ENCODE measurements around the gene PXDC1. TPM values are rescaled to one million over a fixed set of nuclear protein-coding genes. Genes with fewer than 3 reads are reported as not detected.

PXDC1 gene
- total RNA-seq, 1 experiment from 2014 or later, result 6.3 TPM

GRCh38 chr6:3729603-3730344 lies 21.7 kb downstream of the PXDC1 start:
- Histone ChIP-seq H3K27me3 (ENCODE audit: insufficient read depth, low read length) (no peaks in the 10 kb centered on the region), H3K79me2 (ENCODE audit: insufficient read depth, low read length) (no peaks in the 10 kb centered on the region), H4K20me1 (ENCODE audit: insufficient read depth) (no peaks in the 10 kb centered on the region), H3K27ac (ENCODE audit: low read depth, low read length) (no peak overlapping the region), H3K9me3 (ENCODE audit: control insufficient read depth in 1 of 2, insufficient read depth in 1 of 2, low read depth in 1 of 2, low read length in 2 of 2) (no peaks in the 10 kb centered on the region; a peak in 1 of 4 replicates), H3K4me1 (ENCODE audit: control insufficient read depth in 1 of 2, insufficient read depth in 2 of 2, low read length in 2 of 2) (peaks cover 1% of the 10 kb centered on the region in 2 experiments; a peak in 2 of 4 replicates), H3K36me3 (ENCODE audit: control insufficient read depth in 1 of 2, insufficient read depth in 2 of 2, low read length in 2 of 2) (no peaks in the 10 kb centered on the region), H2AFZ (ENCODE audit: low read depth, low read length, poor library complexity, severe bottlenecking) (no peak overlapping the region), H3K9ac (ENCODE audit: low read length) (no peak overlapping the region), H3K4me3 (replicated peaks in 1 of 2; ENCODE audit: low read depth in 1 of 2, low read length in 2 of 2) (no peak overlapping the region), H3K4me2 (ENCODE audit: low read length) (no peak overlapping the region), H3K9me2 (ENCODE audit: insufficient read depth) (no peaks in the 10 kb centered on the region)
- ChIA-PET RAD21 (ENCODE audit: low non-redundant PET in 1 of 2, low total read pairs in 2 of 2, uncharacterized antibody in 2 of 2, unreplicated experiment in 2 of 2) (no interaction called here), CTCF (interaction anchor here (0.6 to 1.6 kb wide), 2 partner anchors 154 to 450 kb away, joined by 3 to 7 read pairs; no protein-coding TSS in a partner anchor), POLR2A (no interaction called here)
- BruUV-seq (replicated peaks), result no TSS peak
- intact Hi-C loops (cut with micrococcal nuclease), result loop anchor here (5.0 to 10.0 kb wide), 2 partner anchors 432 to 605 kb away; no protein-coding TSS in a partner anchor
- TF ChIP-seq JUND (IDR thresholded peaks at IDR 0.05) (no peak), EZH2phosphoT487 (IDR thresholded peaks at IDR 0.05; ENCODE audit: borderline replicate concordance) (no peak)
- DNase-seq (ENCODE audit: low read depth, low spot score) (no peak), ATAC-seq (no peak)

DNA sequence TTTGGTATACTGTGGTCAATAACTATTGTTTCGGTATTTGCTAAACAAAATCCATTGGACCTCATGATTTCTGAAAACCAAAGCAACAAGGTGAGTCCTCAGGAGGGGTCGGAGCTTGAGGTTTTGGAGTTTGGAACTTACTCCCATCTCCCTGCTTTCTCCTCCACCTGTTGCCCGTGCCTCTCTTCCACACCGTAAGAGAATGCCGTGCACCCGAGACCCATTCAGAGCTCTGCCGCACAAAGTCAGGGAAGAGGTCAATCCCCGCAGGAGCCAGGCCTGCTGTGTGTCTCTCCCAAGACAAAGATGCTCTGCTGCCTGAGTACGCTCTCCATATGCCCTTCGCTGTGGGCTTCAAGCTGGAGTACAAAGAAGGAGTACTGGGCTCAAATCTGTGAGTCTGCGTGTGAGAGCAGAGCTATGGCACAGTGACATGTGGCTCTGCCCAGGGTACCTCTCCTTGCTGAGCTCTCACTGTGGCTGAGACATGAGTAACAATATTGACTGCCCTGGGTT lies 23.9 kb downstream of the PXDC1 start:
- no peak for ATAC-seq

More for the DNA sequence above, 23.9 kb downstream of the PXDC1 start:
- ChIA-PET CTCF (no interaction called here), POLR2A (no interaction called here), RAD21 (ENCODE audit: low non-redundant PET in 1 of 2, low total read pairs in 2 of 2, uncharacterized antibody in 2 of 2, unreplicated experiment in 2 of 2) (no interaction called here)
- H3K27me3 ChIP-seq (ENCODE audit: insufficient read depth, low read length), result no peaks in the 10 kb centered on the region
- peaks cover 3 to 6% of the 10 kb centered on the region in 2 experiments; a peak in 3 of 4 replicates for H3K4me1 ChIP-seq (ENCODE audit: control insufficient read depth in 1 of 2, insufficient read depth in 2 of 2, low read length in 2 of 2)
- H3K9ac ChIP-seq (ENCODE audit: low read length), result no peak overlapping the region
- H2AFZ ChIP-seq (ENCODE audit: low read depth, low read length, poor library complexity, severe bottlenecking), result no peak overlapping the region
- no peak for DNase-seq (ENCODE audit: low read depth, low spot score)
- no peaks in the 10 kb centered on the region for H3K79me2 ChIP-seq (ENCODE audit: insufficient read depth, low read length)
- BruUV-seq (replicated peaks), result no TSS peak
- H4K20me1 ChIP-seq (ENCODE audit: insufficient read depth), result no peaks in the 10 kb centered on the region
- intact Hi-C loops (cut with micrococcal nuclease), result no loop called here
- H3K9me2 ChIP-seq (ENCODE audit: insufficient read depth), result no peaks in the 10 kb centered on the region
- no peak overlapping the region for H3K4me3 ChIP-seq (replicated peaks in 1 of 2; ENCODE audit: low read depth in 1 of 2, low read length in 2 of 2)
- H3K27ac ChIP-seq (ENCODE audit: low read depth, low read length), result no peak overlapping the region
- TF ChIP-seq ZBTB33 (IDR thresholded peaks at IDR 0.05; ENCODE audit: extremely low read depth, insufficient replicate concordance, low read length) (no peak), CBX3 (IDR thresholded peaks at IDR 0.05; ENCODE audit: low read depth) (no peak), EZH2phosphoT487 (IDR thresholded peaks at IDR 0.05; ENCODE audit: borderline replicate concordance) (no peak), JUND (IDR thresholded peaks at IDR 0.05) (no peak), FOSL1 (IDR thresholded peaks at IDR 0.05; ENCODE audit: low read depth) (no peak), TCF7L2 (IDR thresholded peaks at IDR 0.05; ENCODE audit: borderline replicate concordance, extremely low read depth, insufficient read depth, insufficient read length) (no peak)
- TF ChIP-seq, protein P1, sequence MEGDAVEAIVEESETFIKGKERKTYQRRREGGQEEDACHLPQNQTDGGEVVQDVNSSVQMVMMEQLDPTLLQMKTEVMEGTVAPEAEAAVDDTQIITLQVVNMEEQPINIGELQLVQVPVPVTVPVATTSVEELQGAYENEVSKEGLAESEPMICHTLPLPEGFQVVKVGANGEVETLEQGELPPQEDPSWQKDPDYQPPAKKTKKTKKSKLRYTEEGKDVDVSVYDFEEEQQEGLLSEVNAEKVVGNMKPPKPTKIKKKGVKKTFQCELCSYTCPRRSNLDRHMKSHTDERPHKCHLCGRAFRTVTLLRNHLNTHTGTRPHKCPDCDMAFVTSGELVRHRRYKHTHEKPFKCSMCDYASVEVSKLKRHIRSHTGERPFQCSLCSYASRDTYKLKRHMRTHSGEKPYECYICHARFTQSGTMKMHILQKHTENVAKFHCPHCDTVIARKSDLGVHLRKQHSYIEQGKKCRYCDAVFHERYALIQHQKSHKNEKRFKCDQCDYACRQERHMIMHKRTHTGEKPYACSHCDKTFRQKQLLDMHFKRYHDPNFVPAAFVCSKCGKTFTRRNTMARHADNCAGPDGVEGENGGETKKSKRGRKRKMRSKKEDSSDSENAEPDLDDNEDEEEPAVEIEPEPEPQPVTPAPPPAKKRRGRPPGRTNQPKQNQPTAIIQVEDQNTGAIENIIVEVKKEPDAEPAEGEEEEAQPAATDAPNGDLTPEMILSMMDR (IDR thresholded peaks at IDR 0.05 in 2 of 3, conservative IDR thresholded peaks at IDR 0.05 in 1 of 3; ENCODE audit: borderline replicate concordance in 1 of 3, insufficient read depth in 1 of 3, low read depth in 2 of 3, low read length in 2 of 3), result no peak
- no peaks in the 10 kb centered on the region for H3K36me3 ChIP-seq (ENCODE audit: control insufficient read depth in 1 of 2, insufficient read depth in 2 of 2, low read length in 2 of 2)
- no peaks in the 10 kb centered on the region for H3K9me3 ChIP-seq (ENCODE audit: control insufficient read depth in 1 of 2, insufficient read depth in 1 of 2, low read depth in 1 of 2, low read length in 2 of 2)
- H3K4me2 ChIP-seq (ENCODE audit: low read length), result no peak overlapping the region
